ENCODE results near the gene MKKS. TPM values are rescaled to one million over a fixed set of nuclear protein-coding genes. Genes with fewer than 3 reads are reported as not detected.

Gene MKKS
- total and polyA plus RNA-seq, 10 of the 15 experiments (the other 5 are each of a cell fraction or from before 2014, with no cell fraction given), result 4.3 to 17.9 (median 7.7) TPM

DNA sequence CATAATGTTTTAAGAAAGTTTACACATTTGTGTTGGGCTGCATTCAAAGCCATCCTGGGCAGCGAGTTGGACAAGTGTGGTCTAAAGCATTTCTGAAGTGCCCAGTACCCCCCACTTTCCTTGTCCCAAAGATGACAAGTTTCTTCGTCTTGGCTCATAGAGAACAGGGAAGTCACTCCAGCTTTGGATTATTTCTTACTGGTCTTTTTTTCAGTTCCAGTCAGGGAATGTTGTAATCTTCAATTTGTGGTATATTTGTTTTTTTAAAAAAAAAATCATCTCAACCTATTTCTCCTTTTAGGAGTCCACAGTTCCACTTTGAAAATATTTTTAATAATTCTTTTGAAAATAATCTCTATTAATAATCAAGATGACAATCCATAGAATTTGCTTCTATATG, 35.0 kb upstream of the MKKS start:
- 69% methylated on average over 2 of the region's 2 CpGs for WGBS (ENCODE audit: insufficient coverage, insufficient replicate concordance, low lambda C conversion rate, missing lambda C conversion rate)
- no peak for DNase-seq (ENCODE audit: low read depth, low spot score)
- ChIA-PET POLR2A (interaction anchor here (0.6 kb wide), 1 partner anchor 23 kb away, joined by 4 read pairs; no protein-coding TSS in a partner anchor), SMC1A (ENCODE audit: uncharacterized antibody, unreplicated experiment) (interaction anchor here (0.6 to 3.0 kb wide), 7 partner anchors 8 to 71 kb away, joined by 3 to 16 read pairs (median 4); no protein-coding TSS in a partner anchor), CTCF (interaction anchor here (0.7 to 2.5 kb wide), 9 partner anchors 9 to 202 kb away, joined by 3 to 7 read pairs (median 4); no protein-coding TSS in a partner anchor), RAD21 (ENCODE audit: unreplicated experiment) (no interaction called here)
- no peak overlapping the region for H3K27ac ChIP-seq (ENCODE audit: control insufficient read depth, insufficient read depth)
- no TSS peak for BruUV-seq (replicated peaks)
- H3K4me1 ChIP-seq (ENCODE audit: control insufficient read depth, insufficient read depth, low read length), result no peaks in the 10 kb centered on the region
- H2AFZ ChIP-seq (ENCODE audit: control insufficient read depth, low read depth, low read length), result no peak overlapping the region
- peaks cover 3% of the 10 kb centered on the region; the same call in 1 of the 2 replicates for H3K79me2 ChIP-seq (ENCODE audit: control insufficient read depth, insufficient read depth, low read length)
- no peak overlapping the region for H3K4me3 ChIP-seq
- H3K36me3 ChIP-seq (ENCODE audit: control insufficient read depth in 2 of 2, insufficient read depth in 2 of 2, low read length in 1 of 2), result no peaks in the 10 kb centered on the region
- H3K27me3 ChIP-seq (replicated peaks in 1 of 2; ENCODE audit: control insufficient read depth in 2 of 2, insufficient read depth in 2 of 2, low read length in 1 of 2), result no peaks in the 10 kb centered on the region
- in situ Hi-C loops (cut with MboI), result no loop called here
- H3K9ac ChIP-seq (ENCODE audit: control insufficient read depth, insufficient read depth, low read length), result no peak overlapping the region
- H4K20me1 ChIP-seq (ENCODE audit: control insufficient read depth, insufficient read depth), result no peaks in the 10 kb centered on the region
- H3K4me2 ChIP-seq (ENCODE audit: control insufficient read depth, insufficient read depth), result no peak overlapping the region
- no peaks in the 10 kb centered on the region; the same call in 2 of the 3 replicates for H3K9me3 ChIP-seq (replicated peaks; ENCODE audit: control insufficient read depth, insufficient read depth, low read length)
- no peak for ATAC-seq
- FAIRE-seq, result no peak
- intact Hi-C loops (cut with micrococcal nuclease; ENCODE audit: unreplicated experiment), result loop anchor here (5.0 kb wide), 1 partner anchor 83 kb away; no protein-coding TSS in a partner anchor
- TF ChIP-seq SMARCA5 (IDR thresholded peaks at IDR 0.05) (no peak), NRF1 (conservative IDR thresholded peaks at IDR 0.05; ENCODE audit: low read depth, low read length) (no peak), SRF (IDR thresholded peaks at IDR 0.05; ENCODE audit: low read depth in 2 of 2, low read length in 2 of 2) (no peak), BRCA1 (IDR thresholded peaks at IDR 0.05; ENCODE audit: low read depth, low read length) (no peak), STAT1 (conservative IDR thresholded peaks at IDR 0.05) (no peak), CHD1 (IDR thresholded peaks at IDR 0.05; ENCODE audit: low read depth, low read length) (no peak), MYC (IDR thresholded peaks at IDR 0.05; ENCODE audit: insufficient read depth, insufficient read length, insufficient replicate concordance, low read length, severe bottlenecking) (no peak), MXI1 (IDR thresholded peaks at IDR 0.05; ENCODE audit: low read depth, low read length) (no peak), SPI1 (IDR thresholded peaks at IDR 0.05; ENCODE audit: borderline replicate concordance, insufficient read depth, low read depth, low read length) (no peak), POLR2AphosphoS5 (IDR thresholded peaks at IDR 0.05; ENCODE audit: low read length) (no peak), ZNF384 (IDR thresholded peaks at IDR 0.05; ENCODE audit: borderline replicate concordance, low read depth, low read length) (no peak), TAF1 (IDR thresholded peaks at IDR 0.05; ENCODE audit: borderline replicate concordance, low read depth, low read length) (no peak), KLF5 (IDR thresholded peaks at IDR 0.05; ENCODE audit: partially characterized antibody) (no peak)
- TF ChIP-seq, protein P1, sequence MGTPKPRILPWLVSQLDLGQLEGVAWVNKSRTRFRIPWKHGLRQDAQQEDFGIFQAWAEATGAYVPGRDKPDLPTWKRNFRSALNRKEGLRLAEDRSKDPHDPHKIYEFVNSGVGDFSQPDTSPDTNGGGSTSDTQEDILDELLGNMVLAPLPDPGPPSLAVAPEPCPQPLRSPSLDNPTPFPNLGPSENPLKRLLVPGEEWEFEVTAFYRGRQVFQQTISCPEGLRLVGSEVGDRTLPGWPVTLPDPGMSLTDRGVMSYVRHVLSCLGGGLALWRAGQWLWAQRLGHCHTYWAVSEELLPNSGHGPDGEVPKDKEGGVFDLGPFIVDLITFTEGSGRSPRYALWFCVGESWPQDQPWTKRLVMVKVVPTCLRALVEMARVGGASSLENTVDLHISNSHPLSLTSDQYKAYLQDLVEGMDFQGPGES (IDR thresholded peaks at IDR 0.05), result no peak
- TF ChIP-seq, protein P2, sequence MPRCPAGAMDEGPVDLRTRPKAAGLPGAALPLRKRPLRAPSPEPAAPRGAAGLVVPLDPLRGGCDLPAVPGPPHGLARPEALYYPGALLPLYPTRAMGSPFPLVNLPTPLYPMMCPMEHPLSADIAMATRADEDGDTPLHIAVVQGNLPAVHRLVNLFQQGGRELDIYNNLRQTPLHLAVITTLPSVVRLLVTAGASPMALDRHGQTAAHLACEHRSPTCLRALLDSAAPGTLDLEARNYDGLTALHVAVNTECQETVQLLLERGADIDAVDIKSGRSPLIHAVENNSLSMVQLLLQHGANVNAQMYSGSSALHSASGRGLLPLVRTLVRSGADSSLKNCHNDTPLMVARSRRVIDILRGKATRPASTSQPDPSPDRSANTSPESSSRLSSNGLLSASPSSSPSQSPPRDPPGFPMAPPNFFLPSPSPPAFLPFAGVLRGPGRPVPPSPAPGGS (IDR thresholded peaks at IDR 0.05; ENCODE audit: borderline replicate concordance, insufficient read depth, low read depth, low read length, poor library complexity, severe bottlenecking), result no peak
- TF ChIP-seq, protein P3, sequence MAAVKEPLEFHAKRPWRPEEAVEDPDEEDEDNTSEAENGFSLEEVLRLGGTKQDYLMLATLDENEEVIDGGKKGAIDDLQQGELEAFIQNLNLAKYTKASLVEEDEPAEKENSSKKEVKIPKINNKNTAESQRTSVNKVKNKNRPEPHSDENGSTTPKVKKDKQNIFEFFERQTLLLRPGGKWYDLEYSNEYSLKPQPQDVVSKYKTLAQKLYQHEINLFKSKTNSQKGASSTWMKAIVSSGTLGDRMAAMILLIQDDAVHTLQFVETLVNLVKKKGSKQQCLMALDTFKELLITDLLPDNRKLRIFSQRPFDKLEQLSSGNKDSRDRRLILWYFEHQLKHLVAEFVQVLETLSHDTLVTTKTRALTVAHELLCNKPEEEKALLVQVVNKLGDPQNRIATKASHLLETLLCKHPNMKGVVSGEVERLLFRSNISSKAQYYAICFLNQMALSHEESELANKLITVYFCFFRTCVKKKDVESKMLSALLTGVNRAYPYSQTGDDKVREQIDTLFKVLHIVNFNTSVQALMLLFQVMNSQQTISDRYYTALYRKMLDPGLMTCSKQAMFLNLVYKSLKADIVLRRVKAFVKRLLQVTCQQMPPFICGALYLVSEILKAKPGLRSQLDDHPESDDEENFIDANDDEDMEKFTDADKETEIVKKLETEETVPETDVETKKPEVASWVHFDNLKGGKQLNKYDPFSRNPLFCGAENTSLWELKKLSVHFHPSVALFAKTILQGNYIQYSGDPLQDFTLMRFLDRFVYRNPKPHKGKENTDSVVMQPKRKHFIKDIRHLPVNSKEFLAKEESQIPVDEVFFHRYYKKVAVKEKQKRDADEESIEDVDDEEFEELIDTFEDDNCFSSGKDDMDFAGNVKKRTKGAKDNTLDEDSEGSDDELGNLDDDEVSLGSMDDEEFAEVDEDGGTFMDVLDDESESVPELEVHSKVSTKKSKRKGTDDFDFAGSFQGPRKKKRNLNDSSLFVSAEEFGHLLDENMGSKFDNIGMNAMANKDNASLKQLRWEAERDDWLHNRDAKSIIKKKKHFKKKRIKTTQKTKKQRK (IDR thresholded peaks at IDR 0.05; ENCODE audit: low read depth, low read length), result no peak
- TF ChIP-seq, protein P4, sequence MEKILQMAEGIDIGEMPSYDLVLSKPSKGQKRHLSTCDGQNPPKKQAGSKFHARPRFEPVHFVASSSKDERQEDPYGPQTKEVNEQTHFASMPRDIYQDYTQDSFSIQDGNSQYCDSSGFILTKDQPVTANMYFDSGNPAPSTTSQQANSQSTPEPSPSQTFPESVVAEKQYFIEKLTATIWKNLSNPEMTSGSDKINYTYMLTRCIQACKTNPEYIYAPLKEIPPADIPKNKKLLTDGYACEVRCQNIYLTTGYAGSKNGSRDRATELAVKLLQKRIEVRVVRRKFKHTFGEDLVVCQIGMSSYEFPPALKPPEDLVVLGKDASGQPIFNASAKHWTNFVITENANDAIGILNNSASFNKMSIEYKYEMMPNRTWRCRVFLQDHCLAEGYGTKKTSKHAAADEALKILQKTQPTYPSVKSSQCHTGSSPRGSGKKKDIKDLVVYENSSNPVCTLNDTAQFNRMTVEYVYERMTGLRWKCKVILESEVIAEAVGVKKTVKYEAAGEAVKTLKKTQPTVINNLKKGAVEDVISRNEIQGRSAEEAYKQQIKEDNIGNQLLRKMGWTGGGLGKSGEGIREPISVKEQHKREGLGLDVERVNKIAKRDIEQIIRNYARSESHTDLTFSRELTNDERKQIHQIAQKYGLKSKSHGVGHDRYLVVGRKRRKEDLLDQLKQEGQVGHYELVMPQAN (conservative IDR thresholded peaks at IDR 0.05), result no peak

All from GM12878 (cell line).